ENCODE data around the gene STAG2.
"Not testable (repeated sequence)": the region's sequence is repeated elsewhere in the genome, so short reads cannot be mapped to it uniquely, and the experiment has no call there.

- TF ChIP-seq CTCF, POLR2A (IDR thresholded peaks at IDR 0.05): not testable (repeated sequence)
Observed at GRCh38 chrX:124084417-124084816, 122.9 kb downstream of the STAG2 start.
